HepG2 (cell line): ENCODE data around the gene KCTD21. TPM values are rescaled to one million over a fixed set of nuclear protein-coding genes. Genes with fewer than 3 reads are reported as not detected.
A peak's percentile ranks its signal among the peaks of the same experiment; 100 is the strongest.

Experiments used
- ATAC-seq: fragments of 200-7000 bp; cut with Tn5 transposase; 3 replicates; pipeline ENCODE4 v1.9.1; 2020; ENCODE audit warnings: mild to moderate bottlenecking, moderate library complexity
- BruUV-seq: library from RNA; stranded (reverse); fragments of 400-500 nt; replicated peaks from 2 replicates; lab custom pipeline; 2021; lab: Mats Ljungman, UMichigan
- CTCF ChIA-PET: fragments of 300-600 bp; formaldehyde crosslinking; extraction: SDS; loops from one replicate; lab custom pipeline; 2021; ENCODE audit warnings: low total read pairs, inconsistent platforms, low intra/inter-chr PET ratio; lab: Yijun Ruan, JAX
- POLR2A ChIA-PET: fragments of 350-600 bp; sonication (Branson Sonifier 250); formaldehyde crosslinking; loops from one replicate; lab custom pipeline; 2020; ENCODE audit warnings: antibody characterized with exemption, inconsistent platforms; lab: Yijun Ruan, JAX
- DNase-seq: peaks from one replicate; pipeline ENCODE4 v3.0.0-alpha.2; 2015; ENCODE audit warnings: low spot score
- FAIRE-seq: peaks from 3 replicates; lab custom pipeline; 2011; peaks lifted over from hg19 to GRCh38; lab: Jason Lieb, UNC
- H2AFZ ChIP-seq: one replicate; pipeline ENCODE4 v1.6.1; 2011; ENCODE audit warnings: low read length, inconsistent platforms
- H3K27ac ChIP-seq: fragments of 300-600 bp; 3 replicates; pipeline ENCODE4 v1.8.0; 2011; ENCODE audit warnings: mixed run types, mild to moderate bottlenecking, mixed read lengths, low read length, inconsistent platforms; ENCODE audit not compliant: insufficient read depth; ENCODE audit errors: extremely low read length
- H3K27me3 ChIP-seq, 2 experiments: fragments of 200-600 bp in 1 of 2; 2 replicates in 1 of 2; 3 replicates in 1 of 2; pipeline versions ENCODE4 v1.6.0 to v1.8.0; 2011; ENCODE audit warnings: low read length in 2 of 2, mild to moderate bottlenecking in 2 of 2, moderate library complexity in 2 of 2, inconsistent platforms in 1 of 2; ENCODE audit not compliant: insufficient read depth in 2 of 2, control insufficient read depth in 1 of 2
- H3K36me3 ChIP-seq, 2 experiments: fragments of 200-600 bp in 1 of 2; replicated peaks in 1 of 2; 2 replicates in 1 of 2; 3 replicates in 1 of 2; pipeline versions ENCODE4 v1.5.1 to v1.8.0; 2011; ENCODE audit warnings: low read length in 2 of 2, inconsistent platforms in 1 of 2; ENCODE audit not compliant: insufficient read depth in 2 of 2, control insufficient read depth in 1 of 2
- H3K4me1 ChIP-seq: 2 replicates; pipeline ENCODE4 v1.5.1; 2012; ENCODE audit warnings: low read length, inconsistent platforms; ENCODE audit not compliant: insufficient read depth
- H3K4me2 ChIP-seq: 2 replicates; pipeline ENCODE4 v1.6.0; 2011; ENCODE audit warnings: low read depth, low read length, inconsistent platforms
- H3K4me3 ChIP-seq, 3 experiments: fragments of 200-600 bp in 1 of 3; sonication (generic), shearing (Covaris generic) in 1 of 3; replicated peaks in 1 of 3; 2 replicates each; pipeline ENCODE4 v1.5.1; 2011 to 2016; ENCODE audit warnings: low read length in 3 of 3, inconsistent platforms in 2 of 3, low read depth in 2 of 3, mild to moderate bottlenecking in 2 of 3, control low read depth in 1 of 3, mixed read lengths in 1 of 3; ENCODE audit not compliant: insufficient read depth in 1 of 3
- H3K79me2 ChIP-seq: one replicate; pipeline ENCODE4 v1.6.1; 2011; ENCODE audit warnings: low read length, inconsistent platforms; ENCODE audit not compliant: insufficient read depth
- H3K9ac ChIP-seq: 2 replicates; pipeline ENCODE4 v1.6.0; 2011; ENCODE audit warnings: mild to moderate bottlenecking, low read depth, low read length, inconsistent platforms; ENCODE audit not compliant: insufficient read depth
- H3K9me3 ChIP-seq: 2 replicates; pipeline ENCODE4 v1.5.1; 2012; ENCODE audit warnings: mild to moderate bottlenecking, low read length
- H4K20me1 ChIP-seq: 2 replicates; pipeline ENCODE4 v1.6.0; 2011; ENCODE audit warnings: inconsistent platforms, mild to moderate bottlenecking, low read length, moderate library complexity; ENCODE audit not compliant: insufficient read depth
- FOXK2 ChIP-seq: fragments of 450-650 bp; IDR thresholded peaks from 2 replicates; pipeline ENCODE4 v1.6.1; 2016
- HNF4A ChIP-seq: sonication (generic); formaldehyde crosslinking; IDR thresholded peaks from 2 replicates; pipeline ENCODE4 v1.4.0; 2020; ENCODE audit warnings: missing genetic modification reagents
- IRF9 ChIP-seq: sonication (generic); formaldehyde crosslinking; IDR thresholded peaks from 2 replicates; pipeline ENCODE4 v1.8.0; 2022; ENCODE audit warnings: missing genetic modification reagents, mild to moderate bottlenecking, borderline replicate concordance
- JUND ChIP-seq: sonication (generic); formaldehyde crosslinking; IDR thresholded peaks from 2 replicates; pipeline ENCODE4 v1.8.0; 2022; ENCODE audit warnings: mild to moderate bottlenecking, missing genetic modification reagents
- KDM6A ChIP-seq: IDR thresholded peaks from 2 replicates; pipeline ENCODE4 v1.6.1; 2016; ENCODE audit warnings: low read depth
- MED1 ChIP-seq: sonication (generic); formaldehyde crosslinking; IDR thresholded peaks from 2 replicates; pipeline ENCODE4 v1.4.0; 2020; ENCODE audit warnings: missing genetic modification reagents
- PREB ChIP-seq: sonication (generic); formaldehyde crosslinking; IDR thresholded peaks from 2 replicates; pipeline ENCODE4 v1.4.0; 2020; ENCODE audit warnings: missing genetic modification reagents
- RFXANK ChIP-seq: IDR thresholded peaks from 2 replicates; pipeline ENCODE4 v1.6.1; 2016
- SRF ChIP-seq: IDR thresholded peaks from 2 replicates; pipeline ENCODE4 v1.6.1; 2011; ENCODE audit warnings: mild to moderate bottlenecking, low read depth, low read length, moderate library complexity
- ZNF263 ChIP-seq: sonication (generic); formaldehyde crosslinking; IDR thresholded peaks from 2 replicates; pipeline ENCODE4 v1.4.0; 2020; ENCODE audit warnings: missing genetic modification reagents
- ZNF607 ChIP-seq: sonication (generic); formaldehyde crosslinking; IDR thresholded peaks from 2 replicates; pipeline ENCODE4 v1.5.1; 2020; ENCODE audit warnings: missing genetic modification reagents, mild to moderate bottlenecking, borderline replicate concordance
- ZNF781 ChIP-seq: sonication (generic); formaldehyde crosslinking; IDR thresholded peaks from 2 replicates; pipeline ENCODE4 v1.5.1; 2020; ENCODE audit warnings: borderline replicate concordance, mild to moderate bottlenecking, missing genetic modification reagents; ENCODE audit errors: not compliant biosample characterization
- ZNF788 ChIP-seq: sonication (generic); formaldehyde crosslinking; IDR thresholded peaks from 2 replicates; pipeline ENCODE4 v1.5.0; 2020; ENCODE audit warnings: mild to moderate bottlenecking, missing genetic modification reagents, borderline replicate concordance
- WGBS: methylation state at CpG from one replicate; pipeline ENCODE4 v1.1.6; 2017; ENCODE audit warnings: low lambda C conversion rate; 5-methylcytosine and 5-hydroxymethylcytosine counted together
- in situ Hi-C: cut with HindIII; loops from 2 replicates; pipeline ENCODE4 v1.10.0; 2017; ENCODE audit warnings: low pct_unique_long_range_greater_than_20kb; ENCODE audit not compliant: extremely low pct_ligation_motif_present
- intact Hi-C: fragments of 100-400 bp; cut with micrococcal nuclease; formaldehyde crosslinking; loops from one replicate; pipeline ENCODE4 v1.10.0; 2022; ENCODE audit not compliant: unreplicated experiment
- polyA plus RNA-seq, 8 experiments: library from polyadenylated mRNA; depleted of rRNA in 3 of 8; stranded (reverse) in 7 of 8; unstranded in 1 of 8; fragments of >200 nt; fragmentation: Illumina TruSeq in 4 of 8; extraction: Trizol in 4 of 8; gene quantifications; 2 replicates each; pipeline versions ENCODE4 v1.2.1 to v1.2.3, GENCODE V29; 2011 to 2016; ENCODE audit warnings: low read depth in 4 of 8, missing spikeins in 1 of 8, mixed read lengths in 1 of 8; ENCODE audit not compliant: insufficient read depth in 1 of 8
- total RNA-seq, 5 experiments: library from RNA; depleted of rRNA; stranded (reverse); fragments of >200 nt; fragmentation: Illumina TruSeq; extraction: Trizol; gene quantifications; 2 replicates each; pipeline ENCODE4 v1.2.3, GENCODE V29; 2016; ENCODE audit warnings: low read depth in 1 of 5
- TF ChIP-seq, protein P1 (sequence below): sonication (generic); formaldehyde crosslinking; IDR thresholded peaks from 2 replicates; pipeline ENCODE4 v1.8.1; 2022; ENCODE audit warnings: low read depth, mild to moderate bottlenecking, missing genetic modification reagents
- TF ChIP-seq, protein P2 (sequence below): sonication (generic); formaldehyde crosslinking; IDR thresholded peaks from 2 replicates; pipeline ENCODE4 v1.4.0; 2020; ENCODE audit warnings: missing genetic modification reagents

Gene KCTD21
- total and polyA plus RNA-seq, 2 of the 13 experiments (the other 11 are each of a cell fraction or from before 2014, with no cell fraction given): 3.1 to 13.5 TPM

GRCh38 chr11:78216021-78216420 lies 27.6 kb upstream of the KCTD21 start (continued):
- TF ChIP-seq, protein P1, sequence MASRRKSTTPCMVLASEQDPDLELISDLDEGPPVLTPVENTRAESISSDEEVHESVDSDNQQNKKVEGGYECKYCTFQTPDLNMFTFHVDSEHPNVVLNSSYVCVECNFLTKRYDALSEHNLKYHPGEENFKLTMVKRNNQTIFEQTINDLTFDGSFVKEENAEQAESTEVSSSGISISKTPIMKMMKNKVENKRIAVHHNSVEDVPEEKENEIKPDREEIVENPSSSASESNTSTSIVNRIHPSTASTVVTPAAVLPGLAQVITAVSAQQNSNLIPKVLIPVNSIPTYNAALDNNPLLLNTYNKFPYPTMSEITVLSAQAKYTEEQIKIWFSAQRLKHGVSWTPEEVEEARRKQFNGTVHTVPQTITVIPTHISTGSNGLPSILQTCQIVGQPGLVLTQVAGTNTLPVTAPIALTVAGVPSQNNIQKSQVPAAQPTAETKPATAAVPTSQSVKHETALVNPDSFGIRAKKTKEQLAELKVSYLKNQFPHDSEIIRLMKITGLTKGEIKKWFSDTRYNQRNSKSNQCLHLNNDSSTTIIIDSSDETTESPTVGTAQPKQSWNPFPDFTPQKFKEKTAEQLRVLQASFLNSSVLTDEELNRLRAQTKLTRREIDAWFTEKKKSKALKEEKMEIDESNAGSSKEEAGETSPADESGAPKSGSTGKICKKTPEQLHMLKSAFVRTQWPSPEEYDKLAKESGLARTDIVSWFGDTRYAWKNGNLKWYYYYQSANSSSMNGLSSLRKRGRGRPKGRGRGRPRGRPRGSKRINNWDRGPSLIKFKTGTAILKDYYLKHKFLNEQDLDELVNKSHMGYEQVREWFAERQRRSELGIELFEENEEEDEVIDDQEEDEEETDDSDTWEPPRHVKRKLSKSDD (CRISPR knock-in tag): no peak
- TF ChIP-seq IRF9: 0 out of 2 replicates have a peak, but pooled peaks have one; percentile 33
- no peak for TF ChIP-seq ZNF781 (CRISPR knock-in tag)
- 0 out of 2 replicates have a peak, but pooled peaks have one; percentile 30 for TF ChIP-seq HNF4A (CRISPR knock-in tag)

- no peaks in the 10 kb centered on the region for H3K9me3 ChIP-seq
- 98% methylated on average over 7 of the region's 12 CpGs for WGBS
- ATAC-seq (no peak), DNase-seq (no peak), FAIRE-seq (no peak)
- no peaks in the 10 kb centered on the region for H3K79me2 ChIP-seq
- peaks cover 10 to 26% of the 10 kb centered on the region in 2 experiments; a peak in 4 of 5 replicates for H3K36me3 ChIP-seq
- in situ Hi-C loops (no loop called here), intact Hi-C loops (no loop called here)
- H3K4me2 ChIP-seq: no peak overlapping the region
- peaks cover 11% of the 10 kb centered on the region for H3K4me1 ChIP-seq
- ChIA-PET CTCF (no interaction called here), POLR2A (no interaction called here)
- H3K9ac ChIP-seq: no peak overlapping the region
- no peak overlapping the region for H3K4me3 ChIP-seq
- no peaks in the 10 kb centered on the region for H4K20me1 ChIP-seq
- no peaks in the 10 kb centered on the region for H3K27me3 ChIP-seq
- no TSS peak for BruUV-seq
- H3K27ac ChIP-seq: no peak overlapping the region
- no peak for TF ChIP-seq RFXANK (CRISPR knock-in tag)
- no peak for TF ChIP-seq JUND
- TF ChIP-seq, protein P2, sequence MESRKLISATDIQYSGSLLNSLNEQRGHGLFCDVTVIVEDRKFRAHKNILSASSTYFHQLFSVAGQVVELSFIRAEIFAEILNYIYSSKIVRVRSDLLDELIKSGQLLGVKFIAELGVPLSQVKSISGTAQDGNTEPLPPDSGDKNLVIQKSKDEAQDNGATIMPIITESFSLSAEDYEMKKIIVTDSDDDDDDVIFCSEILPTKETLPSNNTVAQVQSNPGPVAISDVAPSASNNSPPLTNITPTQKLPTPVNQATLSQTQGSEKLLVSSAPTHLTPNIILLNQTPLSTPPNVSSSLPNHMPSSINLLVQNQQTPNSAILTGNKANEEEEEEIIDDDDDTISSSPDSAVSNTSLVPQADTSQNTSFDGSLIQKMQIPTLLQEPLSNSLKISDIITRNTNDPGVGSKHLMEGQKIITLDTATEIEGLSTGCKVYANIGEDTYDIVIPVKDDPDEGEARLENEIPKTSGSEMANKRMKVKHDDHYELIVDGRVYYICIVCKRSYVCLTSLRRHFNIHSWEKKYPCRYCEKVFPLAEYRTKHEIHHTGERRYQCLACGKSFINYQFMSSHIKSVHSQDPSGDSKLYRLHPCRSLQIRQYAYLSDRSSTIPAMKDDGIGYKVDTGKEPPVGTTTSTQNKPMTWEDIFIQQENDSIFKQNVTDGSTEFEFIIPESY (CRISPR knock-in tag): no peak
- TF ChIP-seq SRF: no peak
- TF ChIP-seq ZNF607 (CRISPR knock-in tag): no peak
- no peak for TF ChIP-seq FOXK2
- no peak for TF ChIP-seq ZNF263 (CRISPR knock-in tag)
- no peak for TF ChIP-seq ZNF788 (CRISPR knock-in tag)
- TF ChIP-seq KDM6A (CRISPR knock-in tag): no peak
- no peak for TF ChIP-seq MED1 (CRISPR knock-in tag)
- TF ChIP-seq PREB (CRISPR knock-in tag): no peak
- no peak overlapping the region for H2AFZ ChIP-seq
Observed at GRCh38 chr11:78214331-78215194, 26.1 kb upstream of the KCTD21 start.
